GM12878 (cell line): Measurements from ENCODE around the gene ABCA4. TPM values are rescaled to one million over a fixed set of nuclear protein-coding genes. Genes with fewer than 3 reads are reported as not detected.

Experiments
- ATAC-seq: fragments of 200-7000 bp; cut with Tn5 transposase; 3 replicates; pipeline ENCODE4 v1.9.1; 2020; ENCODE audit warnings: mild to moderate bottlenecking, moderate library complexity
- BruUV-seq: library from RNA; stranded (reverse); fragments of 400-500 nt; replicated peaks from 2 replicates; lab custom pipeline; 2021; lab: Mats Ljungman, UMichigan
- CTCF ChIA-PET: fragments of 300-600 bp; sonication (Branson Sonifier 250); formaldehyde crosslinking; extraction: SDS; loops from one replicate; lab custom pipeline; 2021; ENCODE audit warnings: inconsistent platforms; lab: Yijun Ruan, JAX
- POLR2A ChIA-PET: fragments of 350-600 bp; formaldehyde crosslinking; extraction: SDS; loops from one replicate; lab custom pipeline; 2021; ENCODE audit warnings: inconsistent platforms; lab: Charles Lee
- RAD21 ChIA-PET: fragments of 300-600 bp; sonication (Branson Sonifier 250); formaldehyde crosslinking; loops from one replicate; lab custom pipeline; 2023; ENCODE audit warnings: antibody characterized with exemption; ENCODE audit not compliant: unreplicated experiment; lab: Charles Lee
- SMC1A ChIA-PET: fragments of 300-600 bp; sonication (Branson Sonifier 250); formaldehyde crosslinking; loops from one replicate; lab custom pipeline; 2023; ENCODE audit not compliant: unreplicated experiment, uncharacterized antibody; lab: Charles Lee
- DNase-seq: peaks from one replicate; pipeline ENCODE4 v3.0.0-alpha.2; 2011; ENCODE audit warnings: low read depth, low spot score
- FAIRE-seq: peaks from 3 replicates; lab custom pipeline; 2011; peaks lifted over from hg19 to GRCh38; lab: Jason Lieb, UNC
- H2AFZ ChIP-seq: 2 replicates; pipeline ENCODE4 v1.6.0; 2011; ENCODE audit warnings: low read depth, low read length, control low read depth; ENCODE audit not compliant: control insufficient read depth
- H3K27ac ChIP-seq: 2 replicates; pipeline ENCODE4 v1.5.1; 2011; ENCODE audit warnings: control low read depth; ENCODE audit not compliant: control insufficient read depth, insufficient read depth
- H3K27me3 ChIP-seq, 2 experiments: replicated peaks in 1 of 2; 2 replicates each; pipeline versions ENCODE4 v1.6.0 to v1.6.1; 2011; ENCODE audit warnings: low read length in 1 of 2; ENCODE audit not compliant: control insufficient read depth in 2 of 2, insufficient read depth in 2 of 2
- H3K36me3 ChIP-seq, 2 experiments: 2 replicates each; pipeline ENCODE4 v1.5.1; 2011; ENCODE audit warnings: low read length in 1 of 2; ENCODE audit not compliant: control insufficient read depth in 2 of 2, insufficient read depth in 2 of 2
- H3K4me1 ChIP-seq: 2 replicates; pipeline ENCODE4 v1.6.1; 2011; ENCODE audit warnings: mild to moderate bottlenecking, low read length, moderate library complexity, mixed read lengths; ENCODE audit not compliant: control insufficient read depth, insufficient read depth
- H3K4me2 ChIP-seq: 2 replicates; pipeline ENCODE4 v1.6.0; 2011; ENCODE audit warnings: control low read depth; ENCODE audit not compliant: control insufficient read depth, insufficient read depth
- H3K4me3 ChIP-seq: fragments of 200-600 bp; sonication (generic); 2 replicates; pipeline ENCODE4 v1.5.1; 2016
- H3K79me2 ChIP-seq: 2 replicates; pipeline ENCODE4 v1.6.0; 2011; ENCODE audit warnings: low read length; ENCODE audit not compliant: control insufficient read depth, insufficient read depth
- H3K9ac ChIP-seq: 2 replicates; pipeline ENCODE4 v1.8.0; 2011; ENCODE audit warnings: low read length, control low read depth, mixed read lengths; ENCODE audit not compliant: control insufficient read depth, insufficient read depth
- H3K9me3 ChIP-seq: replicated peaks from 3 replicates; pipeline ENCODE4 v1.5.1; 2011; ENCODE audit warnings: mild to moderate bottlenecking, low read length; ENCODE audit not compliant: control insufficient read depth, insufficient read depth
- H4K20me1 ChIP-seq: 2 replicates; pipeline ENCODE4 v1.6.0; 2011; ENCODE audit not compliant: control insufficient read depth, insufficient read depth
- CTCF ChIP-seq, 3 experiments: IDR thresholded peaks in 2 of 3; conservative IDR thresholded peaks in 1 of 3; 2 replicates each; pipeline ENCODE4 v1.5.1; 2011; ENCODE audit warnings: low read depth in 3 of 3, low read length in 3 of 3, mild to moderate bottlenecking in 3 of 3, control low read depth in 2 of 3, moderate library complexity in 2 of 3, inconsistent platforms in 1 of 3, mixed read lengths in 1 of 3; ENCODE audit not compliant: control insufficient read depth in 2 of 3, insufficient read depth in 1 of 3; ENCODE audit errors: extremely low read depth in 1 of 3
- REST ChIP-seq: IDR thresholded peaks from 2 replicates; pipeline ENCODE4 v1.6.1; 2012; ENCODE audit warnings: mild to moderate bottlenecking, low read depth, low read length
- ZNF384 ChIP-seq: IDR thresholded peaks from 2 replicates; pipeline ENCODE4 v1.6.1; 2012; ENCODE audit warnings: low read depth, mild to moderate bottlenecking, low read length, improper control_type of control experiment, borderline replicate concordance
- ZSCAN29 ChIP-seq: fragments of 450-650 bp; IDR thresholded peaks from 2 replicates; pipeline ENCODE4 v1.6.1; 2017; ENCODE audit warnings: mild to moderate bottlenecking, moderate library complexity
- WGBS: methylation state at CpG from one replicate; pipeline ENCODE4 v1.1.6; 2016; ENCODE audit warnings: low lambda C conversion rate; ENCODE audit not compliant: insufficient replicate concordance, insufficient coverage; ENCODE audit errors: missing lambda C conversion rate; 5-methylcytosine and 5-hydroxymethylcytosine counted together
- in situ Hi-C: fragments of 300-500 bp; cut with MboI; formaldehyde crosslinking; loops from 9 replicates; pipeline ENCODE4 v1.14.3; 2018; ENCODE audit warnings: mixed read lengths
- intact Hi-C: fragments of 100-400 bp; cut with micrococcal nuclease; formaldehyde crosslinking; loops from one replicate; pipeline ENCODE4 v1.14.2; 2022; ENCODE audit not compliant: unreplicated experiment
- polyA plus RNA-seq, 11 experiments: library from polyadenylated mRNA; depleted of rRNA in 4 of 11; unstranded in 6 of 11; stranded (reverse) in 5 of 11; fragments of >200 nt; fragmentation: Nextera tagmentation in 4 of 11; fragmentation: Illumina TruSeq in 1 of 11; extraction: Ambion mirVana in 4 of 11; extraction: Trizol in 1 of 11; gene quantifications; 1 replicate in 1 of 11; 2 replicates in 10 of 11; pipeline versions ENCODE4 v1.2.1 to v1.2.3, GENCODE V29; 2011 to 2016; ENCODE audit warnings: inconsistent platforms in 2 of 11, missing spikeins in 2 of 11, low read depth in 1 of 11
- total RNA-seq, 4 experiments: library from RNA; depleted of rRNA in 3 of 4; stranded (reverse); fragments of >200 nt in 3 of 4; fragmentation: Illumina TruSeq in 1 of 4; extraction: Trizol in 1 of 4; gene quantifications; 2 replicates each; pipeline versions ENCODE4 v1.2.1 to v1.2.3, GENCODE V29; 2013 to 2021

ABCA4 gene
- total and polyA plus RNA-seq, 10 of the 15 experiments (the other 5 are each of a cell fraction or from before 2014, with no cell fraction given) = 0.03 to 0.28 (median 0.11) TPM; not detected in 3

GRCh38 chr1:93960641-93961147 is 160.3 kb downstream of the ABCA4 start:
- Histone ChIP-seq H3K4me1 (no peaks in the 10 kb centered on the region), H3K9me3 (peaks cover 5% of the 10 kb centered on the region; the same call in 2 of the 3 replicates), H3K4me3 (no peak overlapping the region), H3K4me2 (no peak overlapping the region), H3K9ac (no peak overlapping the region), H4K20me1 (no peaks in the 10 kb centered on the region), H3K36me3 (no peaks in the 10 kb centered on the region), H3K27ac (no peak overlapping the region), H3K79me2 (no peaks in the 10 kb centered on the region), H3K27me3 (no peaks in the 10 kb centered on the region), H2AFZ (no peak overlapping the region)
- in situ Hi-C loops = no loop called here
- ChIA-PET CTCF (no interaction called here), SMC1A (no interaction called here), POLR2A (no interaction called here), RAD21 (no interaction called here)
- BruUV-seq = no TSS peak
- FAIRE-seq = no peak
- TF ChIP-seq CTCF (IDR thresholded peaks at IDR 0.05 in 2 of 3, conservative IDR thresholded peaks at IDR 0.05 in 1 of 3; ENCODE audit: control insufficient read depth in 2 of 3, extremely low read depth in 1 of 3, insufficient read depth in 1 of 3, low read depth in 3 of 3, low read length in 3 of 3) (no peak), ZSCAN29 (no peak), REST (no peak), ZNF384 (no peak)
- 3% methylated on average over 3 of the region's 3 CpGs for WGBS
- ATAC-seq = no peak
- intact Hi-C loops = no loop called here
- no peak for DNase-seq
